SK-N-SH treated with all-trans-retinoic acid at 6 μM for 48 hours (cell line): ENCODE measurements around the gene LPP.

Experiments
- ZNF565 ChIP-seq: fragments of 450-650 bp; formaldehyde crosslinking; conservative IDR thresholded peaks from 2 replicates; pipeline ENCODE4 v1.5.0; 2020; ENCODE audit warnings: low read depth, mild to moderate bottlenecking, moderate library complexity
- TF ChIP-seq, protein P1 (sequence below): fragments of 250-450 bp; sonication (Bioruptor Pico); IDR thresholded peaks from 2 replicates; pipeline ENCODE4 v1.5.1; 2020; ENCODE audit warnings: low read depth, mild to moderate bottlenecking, moderate library complexity

DNA sequence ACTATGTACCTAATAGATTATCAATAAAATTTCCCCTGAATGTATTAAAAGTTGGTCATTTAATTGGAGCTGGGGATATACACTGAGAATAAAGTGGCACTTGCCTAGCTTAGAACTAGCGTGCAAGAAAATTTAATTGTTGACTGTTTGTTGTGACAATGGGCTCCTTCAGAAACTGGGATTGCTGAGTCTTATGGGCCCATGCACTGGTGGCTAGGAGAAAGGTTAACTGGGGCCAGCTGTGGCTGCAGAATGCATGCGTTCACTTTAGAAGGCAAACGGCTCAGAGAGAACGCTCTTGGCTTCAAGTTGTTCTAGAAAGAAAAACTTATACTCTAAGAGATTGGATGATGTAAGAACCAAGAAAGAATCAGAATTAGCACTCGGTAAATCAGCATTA lies 18.7 kb upstream of the LPP start:
- TF ChIP-seq, protein P1, sequence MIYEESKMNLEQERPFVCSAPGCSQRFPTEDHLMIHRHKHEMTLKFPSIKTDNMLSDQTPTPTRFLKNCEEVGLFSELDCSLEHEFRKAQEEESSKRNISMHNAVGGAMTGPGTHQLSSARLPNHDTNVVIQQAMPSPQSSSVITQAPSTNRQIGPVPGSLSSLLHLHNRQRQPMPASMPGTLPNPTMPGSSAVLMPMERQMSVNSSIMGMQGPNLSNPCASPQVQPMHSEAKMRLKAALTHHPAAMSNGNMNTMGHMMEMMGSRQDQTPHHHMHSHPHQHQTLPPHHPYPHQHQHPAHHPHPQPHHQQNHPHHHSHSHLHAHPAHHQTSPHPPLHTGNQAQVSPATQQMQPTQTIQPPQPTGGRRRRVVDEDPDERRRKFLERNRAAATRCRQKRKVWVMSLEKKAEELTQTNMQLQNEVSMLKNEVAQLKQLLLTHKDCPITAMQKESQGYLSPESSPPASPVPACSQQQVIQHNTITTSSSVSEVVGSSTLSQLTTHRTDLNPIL (CRISPR knock-in tag), result no peak
- TF ChIP-seq ZNF565 (CRISPR knock-in tag), result no peak
